HepG2 (cell line): ENCODE measurements around the gene MSI2. TPM values are rescaled to one million over a fixed set of nuclear protein-coding genes. Genes with fewer than 3 reads are reported as not detected.
A peak's percentile ranks its signal among the peaks of the same experiment; 100 is the strongest.

Experiments used
- DBP ChIP-seq: sonication (generic); formaldehyde crosslinking; IDR thresholded peaks from 2 replicates; pipeline ENCODE4 v1.4.0; 2020; ENCODE audit warnings: missing genetic modification reagents; ENCODE audit errors: not compliant biosample characterization
- HDAC1 ChIP-seq: sonication (generic); formaldehyde crosslinking; IDR thresholded peaks from 2 replicates; pipeline ENCODE4 v1.5.1; 2020; ENCODE audit warnings: mild to moderate bottlenecking, missing genetic modification reagents
- IRF2 ChIP-seq: IDR thresholded peaks from 2 replicates; pipeline ENCODE4 v1.6.1; 2018; ENCODE audit warnings: missing genetic modification reagents, missing compliant biosample characterization
- JUNB ChIP-seq: sonication (generic); formaldehyde crosslinking; IDR thresholded peaks from 2 replicates; pipeline ENCODE4 v1.8.0; 2022; ENCODE audit warnings: missing genetic modification reagents, mild to moderate bottlenecking, borderline replicate concordance
- MED1 ChIP-seq: sonication (generic); formaldehyde crosslinking; IDR thresholded peaks from 2 replicates; pipeline ENCODE4 v1.4.0; 2020; ENCODE audit warnings: missing genetic modification reagents
- MYNN ChIP-seq: sonication (generic); formaldehyde crosslinking; IDR thresholded peaks from 2 replicates; pipeline ENCODE4 v1.4.0; 2020; ENCODE audit warnings: mild to moderate bottlenecking, low read depth, missing genetic modification reagents
- YEATS2 ChIP-seq: sonication (generic); formaldehyde crosslinking; IDR thresholded peaks from 2 replicates; pipeline ENCODE4 v1.4.0; 2020; ENCODE audit warnings: missing genetic modification reagents, borderline replicate concordance
- ZFP1 ChIP-seq: IDR thresholded peaks from 2 replicates; pipeline ENCODE4 v1.6.1; 2016
- ZNF383 ChIP-seq: sonication (generic); formaldehyde crosslinking; IDR thresholded peaks from 2 replicates; pipeline ENCODE4 v1.4.0; 2020; ENCODE audit warnings: missing genetic modification reagents, mild to moderate bottlenecking, borderline replicate concordance
- ZNF607 ChIP-seq: sonication (generic); formaldehyde crosslinking; IDR thresholded peaks from 2 replicates; pipeline ENCODE4 v1.5.1; 2020; ENCODE audit warnings: missing genetic modification reagents, mild to moderate bottlenecking, borderline replicate concordance
- ZNF761 ChIP-seq: sonication (generic); formaldehyde crosslinking; conservative IDR thresholded peaks from 2 replicates; pipeline ENCODE4 v1.4.0; 2020; ENCODE audit warnings: mild to moderate bottlenecking, missing genetic modification reagents
- ZNF773 ChIP-seq: sonication (generic); formaldehyde crosslinking; IDR thresholded peaks from 2 replicates; pipeline ENCODE4 v1.4.0; 2020; ENCODE audit warnings: missing genetic modification reagents, borderline replicate concordance
- ZNF776 ChIP-seq: sonication (generic); formaldehyde crosslinking; IDR thresholded peaks from 2 replicates; pipeline ENCODE4 v1.4.0; 2020; ENCODE audit warnings: mild to moderate bottlenecking, missing genetic modification reagents
- ZNF839 ChIP-seq: sonication (generic); formaldehyde crosslinking; IDR thresholded peaks from 2 replicates; pipeline ENCODE4 v1.4.0; 2020; ENCODE audit warnings: missing genetic modification reagents, mild to moderate bottlenecking, borderline replicate concordance
- ZSCAN29 ChIP-seq: sonication (generic); formaldehyde crosslinking; conservative IDR thresholded peaks from 2 replicates; pipeline ENCODE4 v1.4.0; 2020; ENCODE audit warnings: mild to moderate bottlenecking, missing genetic modification reagents
- polyA plus RNA-seq, 8 experiments: library from polyadenylated mRNA; depleted of rRNA in 3 of 8; stranded (reverse) in 7 of 8; unstranded in 1 of 8; fragments of >200 nt; fragmentation: Illumina TruSeq in 4 of 8; extraction: Trizol in 4 of 8; gene quantifications; 2 replicates each; pipeline versions ENCODE4 v1.2.1 to v1.2.3, GENCODE V29; 2011 to 2016; ENCODE audit warnings: low read depth in 4 of 8, missing spikeins in 1 of 8, mixed read lengths in 1 of 8; ENCODE audit not compliant: insufficient read depth in 1 of 8
- total RNA-seq, 5 experiments: library from RNA; depleted of rRNA; stranded (reverse); fragments of >200 nt; fragmentation: Illumina TruSeq; extraction: Trizol; gene quantifications; 2 replicates each; pipeline ENCODE4 v1.2.3, GENCODE V29; 2016; ENCODE audit warnings: low read depth in 1 of 5
- TF ChIP-seq, protein P1 (sequence below): sonication (generic); formaldehyde crosslinking; IDR thresholded peaks from 2 replicates; pipeline ENCODE4 v1.5.0; 2020; ENCODE audit warnings: mild to moderate bottlenecking, missing genetic modification reagents, borderline replicate concordance
- TF ChIP-seq, protein P2 (sequence below): sonication (generic); formaldehyde crosslinking; IDR thresholded peaks from 2 replicates; pipeline ENCODE4 v1.4.0; 2020; ENCODE audit warnings: low read depth, mild to moderate bottlenecking, missing genetic modification reagents
- TF ChIP-seq, protein P3 (sequence below): sonication (generic); formaldehyde crosslinking; IDR thresholded peaks from 2 replicates; pipeline ENCODE4 v1.4.0; 2020; ENCODE audit warnings: missing genetic modification reagents

MSI2 gene
- total and polyA plus RNA-seq, 2 of the 13 experiments (the other 11 are each of a cell fraction or from before 2014, with no cell fraction given): 77.5 to 78.4 TPM

DNA sequence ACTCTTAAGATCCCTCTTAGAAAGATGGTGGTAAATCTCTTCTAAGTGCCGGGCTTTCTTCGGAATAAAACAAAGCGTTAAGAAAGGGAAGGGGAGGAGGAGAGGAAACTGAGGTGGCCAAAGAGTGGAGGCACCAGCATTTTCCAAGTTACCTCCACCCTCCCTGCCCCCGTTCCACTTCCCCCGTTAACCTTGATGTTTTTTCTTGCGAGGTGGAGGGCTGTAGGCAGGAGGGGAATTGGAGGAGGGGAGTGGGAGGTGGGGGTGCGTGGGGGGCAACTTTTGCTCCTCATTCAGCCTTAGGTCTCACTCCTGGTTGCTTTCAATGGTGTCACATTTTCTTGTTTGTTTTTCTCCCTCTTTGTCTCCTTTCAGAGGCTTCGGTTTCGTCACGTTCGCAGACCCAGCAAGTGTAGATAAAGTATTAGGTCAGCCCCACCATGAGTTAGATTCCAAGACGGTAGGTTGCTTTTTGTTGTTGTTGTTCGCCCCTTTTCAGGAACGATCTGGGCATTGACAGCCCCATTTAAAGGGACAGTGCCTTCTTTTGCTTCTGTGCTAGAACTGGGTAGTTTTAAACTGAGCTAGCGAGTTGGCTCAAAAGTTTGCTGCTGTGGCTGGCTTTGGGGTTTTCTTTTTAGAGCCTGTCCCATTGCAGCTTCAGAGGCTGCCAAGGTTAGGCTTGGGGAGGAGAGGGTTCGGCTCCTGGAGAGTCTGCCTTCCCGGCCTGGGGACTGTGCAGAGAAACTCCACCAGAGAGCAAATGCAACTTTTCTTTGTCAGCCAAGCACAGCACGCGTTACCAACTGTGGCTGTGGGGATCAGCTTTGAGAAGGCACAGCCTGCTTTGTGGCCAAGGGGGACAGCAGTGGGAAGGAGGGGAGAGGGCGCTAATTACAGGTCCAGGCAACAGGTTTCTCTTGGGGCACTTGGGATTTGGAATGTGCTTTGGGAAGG lies 1.9 kb downstream of the MSI2 start (continued):
- no peak for TF ChIP-seq MED1 (CRISPR knock-in tag)
- TF ChIP-seq ZNF839: no peak
- TF ChIP-seq, protein P1, sequence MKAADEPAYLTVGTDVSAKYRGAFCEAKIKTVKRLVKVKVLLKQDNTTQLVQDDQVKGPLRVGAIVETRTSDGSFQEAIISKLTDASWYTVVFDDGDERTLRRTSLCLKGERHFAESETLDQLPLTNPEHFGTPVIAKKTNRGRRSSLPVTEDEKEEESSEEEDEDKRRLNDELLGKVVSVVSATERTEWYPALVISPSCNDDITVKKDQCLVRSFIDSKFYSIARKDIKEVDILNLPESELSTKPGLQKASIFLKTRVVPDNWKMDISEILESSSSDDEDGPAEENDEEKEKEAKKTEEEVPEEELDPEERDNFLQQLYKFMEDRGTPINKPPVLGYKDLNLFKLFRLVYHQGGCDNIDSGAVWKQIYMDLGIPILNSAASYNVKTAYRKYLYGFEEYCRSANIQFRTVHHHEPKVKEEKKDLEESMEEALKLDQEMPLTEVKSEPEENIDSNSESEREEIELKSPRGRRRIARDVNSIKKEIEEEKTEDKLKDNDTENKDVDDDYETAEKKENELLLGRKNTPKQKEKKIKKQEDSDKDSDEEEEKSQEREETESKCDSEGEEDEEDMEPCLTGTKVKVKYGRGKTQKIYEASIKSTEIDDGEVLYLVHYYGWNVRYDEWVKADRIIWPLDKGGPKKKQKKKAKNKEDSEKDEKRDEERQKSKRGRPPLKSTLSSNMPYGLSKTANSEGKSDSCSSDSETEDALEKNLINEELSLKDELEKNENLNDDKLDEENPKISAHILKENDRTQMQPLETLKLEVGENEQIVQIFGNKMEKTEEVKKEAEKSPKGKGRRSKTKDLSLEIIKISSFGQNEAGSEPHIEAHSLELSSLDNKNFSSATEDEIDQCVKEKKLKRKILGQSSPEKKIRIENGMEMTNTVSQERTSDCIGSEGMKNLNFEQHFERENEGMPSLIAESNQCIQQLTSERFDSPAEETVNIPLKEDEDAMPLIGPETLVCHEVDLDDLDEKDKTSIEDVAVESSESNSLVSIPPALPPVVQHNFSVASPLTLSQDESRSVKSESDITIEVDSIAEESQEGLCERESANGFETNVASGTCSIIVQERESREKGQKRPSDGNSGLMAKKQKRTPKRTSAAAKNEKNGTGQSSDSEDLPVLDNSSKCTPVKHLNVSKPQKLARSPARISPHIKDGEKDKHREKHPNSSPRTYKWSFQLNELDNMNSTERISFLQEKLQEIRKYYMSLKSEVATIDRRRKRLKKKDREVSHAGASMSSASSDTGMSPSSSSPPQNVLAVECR: no peak; the same call in 1 of the 2 replicates
- no peak for TF ChIP-seq ZNF776 (CRISPR knock-in tag)
- no peak for TF ChIP-seq MYNN (CRISPR knock-in tag)
- TF ChIP-seq, protein P2, sequence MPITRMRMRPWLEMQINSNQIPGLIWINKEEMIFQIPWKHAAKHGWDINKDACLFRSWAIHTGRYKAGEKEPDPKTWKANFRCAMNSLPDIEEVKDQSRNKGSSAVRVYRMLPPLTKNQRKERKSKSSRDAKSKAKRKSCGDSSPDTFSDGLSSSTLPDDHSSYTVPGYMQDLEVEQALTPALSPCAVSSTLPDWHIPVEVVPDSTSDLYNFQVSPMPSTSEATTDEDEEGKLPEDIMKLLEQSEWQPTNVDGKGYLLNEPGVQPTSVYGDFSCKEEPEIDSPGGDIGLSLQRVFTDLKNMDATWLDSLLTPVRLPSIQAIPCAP (CRISPR knock-in tag): no peak
- no peak for TF ChIP-seq ZNF607 (CRISPR knock-in tag)
- TF ChIP-seq ZFP1 (CRISPR knock-in tag): no peak
- TF ChIP-seq YEATS2 (CRISPR knock-in tag): no peak
- TF ChIP-seq, protein P3, sequence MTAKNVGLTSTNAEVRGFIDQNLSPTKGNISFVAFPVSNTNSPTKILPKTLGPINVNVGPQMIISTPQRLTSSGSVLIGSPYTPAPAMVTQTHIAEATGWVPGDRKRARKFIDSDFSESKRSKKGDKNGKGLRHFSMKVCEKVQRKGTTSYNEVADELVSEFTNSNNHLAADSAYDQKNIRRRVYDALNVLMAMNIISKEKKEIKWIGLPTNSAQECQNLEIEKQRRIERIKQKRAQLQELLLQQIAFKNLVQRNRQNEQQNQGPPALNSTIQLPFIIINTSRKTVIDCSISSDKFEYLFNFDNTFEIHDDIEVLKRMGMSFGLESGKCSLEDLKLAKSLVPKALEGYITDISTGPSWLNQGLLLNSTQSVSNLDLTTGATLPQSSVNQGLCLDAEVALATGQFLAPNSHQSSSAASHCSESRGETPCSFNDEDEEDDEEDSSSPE: no peak
- 0 out of 2 replicates have a peak, but pooled peaks have one; percentile 35 for TF ChIP-seq ZNF761 (CRISPR knock-in tag)
- peak; percentile 53; the same call in 1 of the 2 replicates for TF ChIP-seq IRF2 (CRISPR knock-in tag)
- no peak for TF ChIP-seq HDAC1 (CRISPR knock-in tag)
- TF ChIP-seq ZNF773 (CRISPR knock-in tag): no peak
- 0 out of 2 replicates have a peak, but pooled peaks have one; percentile 40 for TF ChIP-seq ZNF383
- TF ChIP-seq JUNB (CRISPR knock-in tag): no peak
- TF ChIP-seq DBP (CRISPR knock-in tag): no peak
- peak; percentile 27; the same call in 1 of the 2 replicates for TF ChIP-seq ZSCAN29 (CRISPR knock-in tag)
